SK-N-SH (cell line): Measurements from ENCODE around the gene FOXM1. TPM values are rescaled to one million over a fixed set of nuclear protein-coding genes. Genes with fewer than 3 reads are reported as not detected.

ENCODE experiments used
- CTCF ChIA-PET: fragments of 300-600, 350-600 bp; formaldehyde crosslinking; extraction: SDS; loops from one replicate; lab custom pipeline; 2021; lab: Yijun Ruan, JAX
- POLR2A ChIA-PET: fragments of 350-600 bp; sonication (Branson Sonifier 250); formaldehyde crosslinking; extraction: SDS; loops from one replicate; lab custom pipeline; 2020; ENCODE audit warnings: antibody characterized with exemption, inconsistent platforms; lab: Yijun Ruan, JAX
- DNase-seq: peaks from one replicate; pipeline ENCODE4 v3.0.0; 2012
- H2AFZ ChIP-seq: fragments of 200-600 bp; sonication (generic); 2 replicates; pipeline ENCODE4 v1.8.1; 2016; ENCODE audit warnings: antibody characterized with exemption, mild to moderate bottlenecking, low read depth
- H3F3A ChIP-seq: fragments of 200-600 bp; sonication (generic); replicated peaks from 2 replicates; pipeline ENCODE3; 2016; ENCODE audit warnings: antibody characterized with exemption, mild to moderate bottlenecking; ENCODE audit not compliant: insufficient read depth
- H3K27ac ChIP-seq, 2 experiments: fragments of 200-500 bp in 1 of 2; fragments of 200-600 bp in 1 of 2; sonication (Bioruptor generic) in 1 of 2; sonication (generic), shearing (Covaris generic) in 1 of 2; 2 replicates each; pipeline versions ENCODE4 v1.5.1 to v1.6.1; 2014 to 2016; ENCODE audit warnings: low read depth in 2 of 2, inconsistent platforms in 1 of 2, low read length in 1 of 2, mild to moderate bottlenecking in 1 of 2, mixed read lengths in 1 of 2
- H3K27me3 ChIP-seq: fragments of 200-600 bp; sonication (generic), shearing (Covaris generic); 2 replicates; pipeline ENCODE4 v1.6.1; 2016; ENCODE audit warnings: mixed run types; ENCODE audit not compliant: insufficient read depth
- H3K36me3 ChIP-seq, 2 experiments: fragments of 200-500 bp in 1 of 2; fragments of 200-600 bp in 1 of 2; sonication (Bioruptor generic) in 1 of 2; sonication (generic) in 1 of 2; replicated peaks in 1 of 2; 2 replicates each; pipeline versions ENCODE3 to v1.5.1; 2014 to 2016; ENCODE audit warnings: low read length in 1 of 2, mild to moderate bottlenecking in 1 of 2; ENCODE audit not compliant: insufficient read depth in 2 of 2, control insufficient read depth in 1 of 2
- H3K4me1 ChIP-seq, 2 experiments: fragments of 200-500 bp in 1 of 2; fragments of 200-600 bp in 1 of 2; sonication (Bioruptor generic) in 1 of 2; sonication (generic), shearing (Covaris generic) in 1 of 2; 2 replicates each; pipeline versions ENCODE4 v1.5.1 to v1.6.1; 2014 to 2016; ENCODE audit warnings: low read depth in 1 of 2, low read length in 1 of 2, mixed run types in 1 of 2; ENCODE audit not compliant: insufficient read depth in 2 of 2, control insufficient read depth in 1 of 2
- H3K4me2 ChIP-seq: fragments of 200-600 bp; sonication (generic), shearing (Covaris generic); 2 replicates; pipeline ENCODE4 v1.6.1; 2017; ENCODE audit warnings: mixed run types
- H3K4me3 ChIP-seq, 2 experiments: fragments of 200-500 bp in 1 of 2; fragments of 200-600 bp in 1 of 2; sonication (Bioruptor generic) in 1 of 2; sonication (generic), shearing (Covaris generic) in 1 of 2; 2 replicates each; pipeline versions ENCODE4 v1.5.1 to v1.8.1; 2014 to 2016; ENCODE audit warnings: low read depth in 2 of 2, inconsistent platforms in 1 of 2, low read length in 1 of 2, mild to moderate bottlenecking in 1 of 2, mixed read lengths in 1 of 2, moderate library complexity in 1 of 2
- H3K79me2 ChIP-seq: fragments of 200-600 bp; sonication (generic); 2 replicates; pipeline ENCODE4 v1.8.1; 2017; ENCODE audit warnings: mild to moderate bottlenecking; ENCODE audit not compliant: insufficient read depth
- H3K9ac ChIP-seq: fragments of 200-600 bp; sonication (generic); 2 replicates; pipeline ENCODE4 v1.6.1; 2017; ENCODE audit warnings: mixed run types
- H3K9me2 ChIP-seq: fragments of 200-600 bp; sonication (generic); 2 replicates; pipeline ENCODE4 v1.6.1; 2017; ENCODE audit warnings: mixed run types
- H3K9me3 ChIP-seq: fragments of 200-600 bp; sonication (generic); 2 replicates; pipeline ENCODE4 v1.6.1; 2017; ENCODE audit warnings: mixed run types, mild to moderate bottlenecking, moderate library complexity
- H4K20me1 ChIP-seq: fragments of 200-600 bp; sonication (generic); 2 replicates; pipeline ENCODE4 v1.6.1; 2017; ENCODE audit warnings: mild to moderate bottlenecking, mixed run types; ENCODE audit not compliant: insufficient read depth
- EP300 ChIP-seq, 2 experiments: IDR thresholded peaks; 2 replicates each; pipeline versions ENCODE4 v1.4.0 to v1.6.1; 2012; ENCODE audit warnings: borderline replicate concordance in 1 of 2, low read depth in 1 of 2, low read length in 1 of 2
- FOSL2 ChIP-seq: IDR thresholded peaks from 2 replicates; pipeline ENCODE4 v1.4.0; 2012; ENCODE audit warnings: low read depth, mild to moderate bottlenecking, moderate library complexity, borderline replicate concordance
- GATA2 ChIP-seq: sonication (generic); formaldehyde crosslinking; IDR thresholded peaks from 2 replicates; pipeline ENCODE4 v1.5.0; 2020; ENCODE audit warnings: mild to moderate bottlenecking, missing genetic modification reagents
- IRF3 ChIP-seq: fragments of 150-350 bp; IDR thresholded peaks from 2 replicates; pipeline ENCODE4 v1.6.1; 2016; ENCODE audit warnings: mild to moderate bottlenecking, low read depth, low read length
- JUND ChIP-seq: IDR thresholded peaks from 2 replicates; pipeline ENCODE4 v1.4.0; 2012
- NFIC ChIP-seq: IDR thresholded peaks from 2 replicates; pipeline ENCODE4 v1.4.0; 2012; ENCODE audit warnings: borderline replicate concordance
- NRF1 ChIP-seq: IDR thresholded peaks from 2 replicates; pipeline ENCODE4 v1.6.1; 2012; ENCODE audit warnings: low read depth, mild to moderate bottlenecking, low read length
- RFX5 ChIP-seq: IDR thresholded peaks from 2 replicates; pipeline ENCODE4 v1.6.1; 2012; ENCODE audit warnings: mild to moderate bottlenecking, improper control_type of control experiment, low read length
- SIN3A ChIP-seq: IDR thresholded peaks from 2 replicates; pipeline ENCODE4 v1.6.1; 2012; ENCODE audit warnings: low read depth, mild to moderate bottlenecking, low read length, moderate library complexity, borderline replicate concordance
- YY1 ChIP-seq: IDR thresholded peaks from 2 replicates; pipeline ENCODE4 v1.4.0; 2012; ENCODE audit warnings: low read depth, mild to moderate bottlenecking
- WGBS: methylation state at CpG from one replicate; pipeline ENCODE4 v1.1.6; 2017; ENCODE audit warnings: low lambda C conversion rate; 5-methylcytosine and 5-hydroxymethylcytosine counted together
- polyA plus RNA-seq, 3 experiments: library from polyadenylated mRNA; depleted of rRNA; stranded (reverse); fragments of >200 nt; gene quantifications; 2 replicates each; pipeline ENCODE4 v1.2.3, GENCODE V29; 2012
- TF ChIP-seq, protein P1 (sequence below): IDR thresholded peaks from 2 replicates; pipeline ENCODE4 v1.4.0; 2012; ENCODE audit warnings: low read depth, borderline replicate concordance
- TF ChIP-seq, protein P2 (sequence below): IDR thresholded peaks from 2 replicates; pipeline ENCODE4 v1.4.0; 2012; ENCODE audit warnings: low read depth
- TF ChIP-seq, protein P3 (sequence below): IDR thresholded peaks from 2 replicates; pipeline ENCODE4; 2012
- TF ChIP-seq, protein P4 (sequence below): fragments of 150-350 bp; IDR thresholded peaks from 2 replicates; pipeline ENCODE4 v1.6.1; 2017; ENCODE audit warnings: antibody characterized with exemption, low read length, low read depth, borderline replicate concordance

Gene FOXM1
- polyA plus RNA-seq, 1 of the 3 experiments (the other 2 are of a cell fraction) = 29.9 TPM

- TF ChIP-seq, protein P1, sequence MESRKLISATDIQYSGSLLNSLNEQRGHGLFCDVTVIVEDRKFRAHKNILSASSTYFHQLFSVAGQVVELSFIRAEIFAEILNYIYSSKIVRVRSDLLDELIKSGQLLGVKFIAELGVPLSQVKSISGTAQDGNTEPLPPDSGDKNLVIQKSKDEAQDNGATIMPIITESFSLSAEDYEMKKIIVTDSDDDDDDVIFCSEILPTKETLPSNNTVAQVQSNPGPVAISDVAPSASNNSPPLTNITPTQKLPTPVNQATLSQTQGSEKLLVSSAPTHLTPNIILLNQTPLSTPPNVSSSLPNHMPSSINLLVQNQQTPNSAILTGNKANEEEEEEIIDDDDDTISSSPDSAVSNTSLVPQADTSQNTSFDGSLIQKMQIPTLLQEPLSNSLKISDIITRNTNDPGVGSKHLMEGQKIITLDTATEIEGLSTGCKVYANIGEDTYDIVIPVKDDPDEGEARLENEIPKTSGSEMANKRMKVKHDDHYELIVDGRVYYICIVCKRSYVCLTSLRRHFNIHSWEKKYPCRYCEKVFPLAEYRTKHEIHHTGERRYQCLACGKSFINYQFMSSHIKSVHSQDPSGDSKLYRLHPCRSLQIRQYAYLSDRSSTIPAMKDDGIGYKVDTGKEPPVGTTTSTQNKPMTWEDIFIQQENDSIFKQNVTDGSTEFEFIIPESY = no peak
- TF ChIP-seq, protein P2, sequence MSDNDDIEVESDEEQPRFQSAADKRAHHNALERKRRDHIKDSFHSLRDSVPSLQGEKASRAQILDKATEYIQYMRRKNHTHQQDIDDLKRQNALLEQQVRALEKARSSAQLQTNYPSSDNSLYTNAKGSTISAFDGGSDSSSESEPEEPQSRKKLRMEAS = no peak
- no peak for TF ChIP-seq NRF1
- TF ChIP-seq, protein P3, sequence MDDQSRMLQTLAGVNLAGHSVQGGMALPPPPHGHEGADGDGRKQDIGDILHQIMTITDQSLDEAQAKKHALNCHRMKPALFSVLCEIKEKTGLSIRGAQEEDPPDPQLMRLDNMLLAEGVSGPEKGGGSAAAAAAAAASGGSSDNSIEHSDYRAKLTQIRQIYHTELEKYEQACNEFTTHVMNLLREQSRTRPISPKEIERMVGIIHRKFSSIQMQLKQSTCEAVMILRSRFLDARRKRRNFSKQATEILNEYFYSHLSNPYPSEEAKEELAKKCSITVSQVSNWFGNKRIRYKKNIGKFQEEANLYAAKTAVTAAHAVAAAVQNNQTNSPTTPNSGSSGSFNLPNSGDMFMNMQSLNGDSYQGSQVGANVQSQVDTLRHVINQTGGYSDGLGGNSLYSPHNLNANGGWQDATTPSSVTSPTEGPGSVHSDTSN = no peak
- no peak for TF ChIP-seq NFIC
- TF ChIP-seq JUND = no peak
- TF ChIP-seq RFX5 = no peak
- TF ChIP-seq, protein P4, sequence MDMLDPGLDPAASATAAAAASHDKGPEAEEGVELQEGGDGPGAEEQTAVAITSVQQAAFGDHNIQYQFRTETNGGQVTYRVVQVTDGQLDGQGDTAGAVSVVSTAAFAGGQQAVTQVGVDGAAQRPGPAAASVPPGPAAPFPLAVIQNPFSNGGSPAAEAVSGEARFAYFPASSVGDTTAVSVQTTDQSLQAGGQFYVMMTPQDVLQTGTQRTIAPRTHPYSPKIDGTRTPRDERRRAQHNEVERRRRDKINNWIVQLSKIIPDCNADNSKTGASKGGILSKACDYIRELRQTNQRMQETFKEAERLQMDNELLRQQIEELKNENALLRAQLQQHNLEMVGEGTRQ = no peak
- no peak for TF ChIP-seq EP300 (IDR thresholded peaks at IDR 0.05; ENCODE audit: borderline replicate concordance in 1 of 2, low read depth in 1 of 2, low read length in 1 of 2)
- TF ChIP-seq SIN3A = no peak
- no peak for TF ChIP-seq FOSL2
- no peak for TF ChIP-seq YY1
- TF ChIP-seq IRF3 = no peak
- TF ChIP-seq GATA2 (CRISPR knock-in tag) = no peak
- TF ChIP-seq, all 33 proteins: peak for 0
- H3K4me1 ChIP-seq = no peaks in the 10 kb centered on the region; a peak in 2 of 4 replicates
- no peak overlapping the region for H2AFZ ChIP-seq
- DNase-seq = no peak
- H3K9me2 ChIP-seq = no peaks in the 10 kb centered on the region
- no peaks in the 10 kb centered on the region for H3K79me2 ChIP-seq
- H3F3A ChIP-seq = no peaks in the 10 kb centered on the region
- no peak overlapping the region for H3K27ac ChIP-seq
- no peaks in the 10 kb centered on the region for H3K27me3 ChIP-seq
- no peak overlapping the region for H3K4me3 ChIP-seq
- ChIA-PET POLR2A (no interaction called here), CTCF (no interaction called here)
- H4K20me1 ChIP-seq = no peaks in the 10 kb centered on the region
- H3K36me3 ChIP-seq = peaks cover 12 to 31% of the 10 kb centered on the region in 2 experiments
- no peaks in the 10 kb centered on the region for H3K9me3 ChIP-seq
- H3K4me2 ChIP-seq = no peak overlapping the region
- 93% methylated on average over 6 of the region's 6 CpGs for WGBS
- no peak overlapping the region for H3K9ac ChIP-seq
These were observed 47.7 kb downstream of the FOXM1 start for GRCh38 chr12:2829275-2829674.
